GM18858 (cell line): ENCODE measurements around the gene PDE11A.

Experiments
- ATAC-seq: cut with Tn5 transposase; IDR thresholded peaks from one replicate; pipeline ENCODE4 v1.9.1; 2021; ENCODE audit not compliant: unreplicated experiment

PDE11A gene

DNA sequence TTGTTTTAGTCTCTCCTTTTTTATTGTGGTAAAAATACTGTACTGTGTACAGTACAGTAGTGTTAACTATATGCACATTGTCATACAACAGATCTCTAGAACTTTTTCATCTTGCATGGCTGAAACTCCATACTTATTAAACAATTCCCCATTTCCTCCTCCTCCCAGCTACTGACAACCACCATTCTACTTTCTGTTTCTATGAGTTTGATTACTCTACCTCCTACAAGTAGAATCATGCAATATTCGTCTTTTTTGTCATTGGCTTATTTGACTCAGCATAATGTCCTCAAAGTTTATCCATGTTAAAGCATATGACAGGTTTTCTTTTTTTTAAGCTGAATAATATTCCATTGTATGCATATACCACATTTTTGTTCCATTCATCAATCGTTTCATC is 341.8 kb downstream of the PDE11A start:
- no peak for ATAC-seq

DNA sequence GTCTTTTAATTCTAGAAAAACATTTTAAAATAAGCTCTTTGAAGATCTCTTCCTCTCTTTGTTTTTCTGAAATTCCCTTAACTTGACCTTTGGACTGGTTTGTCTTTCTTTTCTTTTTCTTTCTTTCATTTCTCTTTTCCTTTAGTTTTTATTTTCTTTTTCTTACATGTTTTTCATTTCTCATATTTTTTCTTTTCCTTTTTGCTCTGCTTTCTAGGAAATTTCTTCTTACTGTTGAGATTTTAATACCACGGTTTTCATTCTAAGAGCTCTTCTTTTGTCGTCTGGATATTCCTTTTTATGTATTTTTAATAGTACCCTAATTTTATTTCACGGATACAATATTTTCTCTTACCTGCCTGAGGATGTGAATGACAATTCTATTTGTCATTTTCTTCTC is 342.2 kb downstream of the PDE11A start:
- ATAC-seq, result no peak

DNA sequence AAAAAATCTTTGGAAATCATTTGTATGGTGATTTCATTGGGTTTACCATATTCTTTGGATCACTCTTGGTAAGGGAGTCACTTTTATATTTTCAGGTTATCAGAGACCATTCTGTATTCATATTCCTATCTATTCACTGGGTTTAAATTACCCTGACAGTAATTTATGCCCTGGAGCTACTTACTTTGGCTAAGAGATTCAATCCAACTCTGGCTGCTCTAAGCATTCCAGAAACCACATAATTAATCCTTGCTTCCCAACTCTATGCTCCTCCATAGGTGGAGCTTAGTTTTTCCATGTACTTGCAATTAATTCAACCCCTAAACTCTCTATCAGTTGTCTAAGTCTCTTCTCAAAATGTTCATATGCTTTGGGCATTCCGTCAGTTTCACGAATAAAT is 343.7 kb downstream of the PDE11A start:
- ATAC-seq, result no peak

DNA sequence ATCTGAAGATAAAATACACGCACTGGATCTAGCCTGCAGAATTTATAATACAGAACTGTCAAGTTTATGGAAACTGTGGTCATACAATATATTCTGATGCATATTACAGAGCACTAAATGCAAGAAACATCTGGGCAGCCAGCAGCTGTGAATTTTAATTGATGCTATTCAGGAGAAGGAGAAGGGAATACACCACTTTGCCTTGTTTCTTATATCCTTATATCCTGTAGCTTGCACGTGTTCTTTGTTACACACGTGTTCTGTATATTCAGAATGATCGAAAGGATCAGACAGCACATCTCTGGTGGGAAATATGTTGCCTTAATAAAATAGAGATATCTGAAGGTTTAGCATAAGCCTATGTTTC is 344.2 kb downstream of the PDE11A start:
- ATAC-seq, result no peak

DNA sequence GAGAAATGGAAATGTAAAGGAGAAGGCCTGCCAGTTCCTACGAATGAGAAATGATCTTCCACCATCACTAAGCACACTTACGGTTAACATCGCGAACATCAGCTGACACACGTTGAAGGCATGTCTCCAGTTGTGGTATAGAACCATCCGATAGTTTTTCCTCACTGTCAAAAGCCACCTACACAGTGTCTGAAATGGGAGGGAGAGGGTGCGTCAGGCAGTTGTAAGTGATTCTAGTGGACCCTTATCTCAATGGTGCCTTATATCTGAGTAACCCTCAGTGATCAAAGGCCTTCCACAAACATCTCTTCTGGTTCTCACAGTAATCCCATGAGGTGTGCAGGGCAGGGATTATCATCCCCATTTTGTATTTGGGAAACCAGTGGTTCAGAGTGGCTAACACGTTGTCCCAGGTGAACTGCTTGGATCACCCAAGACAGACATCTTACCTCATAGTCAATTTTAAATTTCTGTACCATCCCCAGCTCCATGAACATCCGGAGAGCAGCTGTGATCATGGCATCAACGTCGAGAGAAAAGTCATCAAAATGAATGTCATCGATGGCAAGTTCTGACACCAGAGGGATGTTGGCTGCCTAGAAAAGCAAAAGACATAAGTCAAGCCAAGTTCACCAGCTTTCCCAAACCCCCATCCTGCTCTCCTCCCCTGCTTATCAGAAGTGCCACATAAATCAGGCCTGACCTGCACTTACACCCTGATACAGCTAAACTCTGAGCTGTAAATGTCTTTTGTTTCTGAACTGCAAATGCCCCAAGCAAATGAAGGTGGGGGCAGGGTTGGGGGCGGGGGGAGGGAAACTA is 344.8 kb downstream of the PDE11A start:
- no peak for ATAC-seq

DNA sequence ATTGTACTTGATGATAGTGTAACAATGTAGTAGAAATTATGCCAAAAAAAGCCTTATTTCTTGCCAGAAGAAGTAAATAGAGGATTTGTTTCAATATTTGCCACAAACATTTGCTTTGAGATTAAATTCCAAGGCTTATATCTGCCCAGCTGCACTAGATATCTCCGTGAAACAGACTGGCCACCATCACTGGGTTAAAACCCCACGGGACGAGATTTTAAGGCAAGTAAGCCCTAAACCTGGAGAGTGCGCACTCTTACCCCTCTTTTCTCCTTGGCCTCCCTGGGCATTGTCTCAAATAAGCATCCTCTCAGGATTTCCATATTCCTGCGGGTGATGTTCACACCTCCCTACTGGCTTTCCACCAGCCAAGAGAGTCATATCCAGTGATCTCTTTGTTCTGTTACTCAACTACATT is 345.6 kb downstream of the PDE11A start:
- ATAC-seq, result no peak

DNA sequence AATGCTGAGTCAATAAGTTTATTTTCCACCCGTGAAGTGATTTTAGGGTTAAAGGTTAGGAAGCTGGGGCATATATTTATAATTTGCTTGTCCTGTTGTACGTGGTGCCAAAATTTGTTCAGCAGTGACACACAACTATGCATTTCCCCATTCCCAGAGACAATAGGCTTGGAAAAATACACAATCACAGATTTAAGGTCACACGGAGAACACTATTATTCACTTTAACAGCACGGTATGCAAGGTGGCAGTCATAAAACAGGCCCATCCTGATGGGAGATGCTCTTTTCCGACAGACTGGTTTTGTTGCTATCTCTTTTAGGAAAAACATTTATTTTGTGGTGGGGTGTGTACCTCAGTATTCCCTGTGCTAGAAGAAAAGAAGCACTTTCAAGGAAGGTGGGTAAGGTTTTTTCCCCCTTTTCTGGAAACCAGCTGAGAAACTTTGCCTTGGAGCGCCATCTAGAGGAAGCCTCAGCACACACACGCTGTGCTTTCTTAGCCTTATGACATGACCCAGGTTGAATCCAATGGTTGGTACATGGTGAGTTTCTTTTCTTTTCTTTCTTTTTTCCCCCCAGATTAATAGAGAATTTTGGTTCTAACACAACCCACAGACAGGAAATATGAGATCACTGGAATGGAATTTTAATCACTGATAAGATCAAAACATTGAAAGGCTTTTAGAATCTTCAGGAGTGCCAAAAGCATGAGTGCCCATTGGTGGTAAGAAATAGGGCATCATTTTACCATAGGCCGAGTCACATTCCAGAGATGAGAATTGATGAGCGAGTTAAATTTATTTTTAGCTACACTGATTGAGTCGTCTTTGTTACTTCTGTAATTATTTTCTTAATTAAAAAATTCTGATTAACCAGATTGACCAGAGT is 347.9 kb downstream of the PDE11A start:
- ATAC-seq, result no peak

DNA sequence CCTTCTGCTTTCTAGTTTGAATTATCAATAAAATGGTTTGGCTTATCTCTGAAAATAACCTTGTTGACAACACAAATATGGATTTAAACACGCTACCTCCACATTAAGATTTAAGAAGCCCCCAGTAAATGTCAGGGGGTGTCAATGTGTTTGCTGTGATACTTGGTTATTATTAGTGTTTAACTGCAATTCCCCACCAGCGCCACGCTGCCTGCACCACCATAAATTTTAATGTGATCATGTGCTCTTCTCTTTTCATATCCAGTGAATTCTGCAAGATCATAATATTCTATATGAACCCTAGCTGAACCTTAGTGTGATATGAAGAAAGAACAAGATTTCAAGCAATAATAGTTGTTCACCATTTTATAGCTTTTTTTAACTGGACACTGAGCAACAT is 349.3 kb downstream of the PDE11A start:
- no peak for ATAC-seq

DNA sequence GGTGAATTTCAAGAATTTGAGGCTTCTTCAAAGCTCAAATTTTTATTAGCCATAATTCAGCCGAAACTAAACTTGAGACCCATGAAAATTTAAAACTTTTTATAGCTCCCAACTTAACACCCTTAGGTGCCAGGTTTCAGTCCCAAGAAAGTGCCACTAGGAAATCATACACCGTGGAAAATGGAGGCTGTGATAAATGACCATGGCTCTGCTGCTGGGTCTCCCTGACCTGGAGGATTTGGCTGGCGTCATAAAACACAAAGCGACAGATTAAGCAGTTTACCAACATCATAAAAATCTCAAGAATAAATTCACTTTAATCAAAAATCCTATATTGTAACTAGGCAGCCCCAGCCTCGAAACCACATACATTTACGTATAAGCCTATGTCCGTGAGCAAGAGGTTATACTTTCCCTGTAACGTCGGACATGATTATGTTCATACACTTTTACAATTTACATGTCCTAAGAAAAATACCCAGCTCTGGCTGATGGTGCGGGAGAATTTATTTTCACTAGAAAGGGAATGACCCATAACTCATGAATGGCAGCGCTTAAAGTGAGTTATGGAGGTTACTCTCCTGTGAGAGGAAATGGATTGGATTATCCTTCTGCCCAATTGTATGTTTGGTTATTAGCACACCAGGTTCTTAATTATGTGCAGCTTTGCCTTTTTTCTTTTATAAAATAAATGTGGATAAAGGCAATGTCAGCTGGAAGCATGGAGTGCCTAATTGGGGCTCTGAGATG is 350.6 kb downstream of the PDE11A start:
- ATAC-seq, result no peak

DNA sequence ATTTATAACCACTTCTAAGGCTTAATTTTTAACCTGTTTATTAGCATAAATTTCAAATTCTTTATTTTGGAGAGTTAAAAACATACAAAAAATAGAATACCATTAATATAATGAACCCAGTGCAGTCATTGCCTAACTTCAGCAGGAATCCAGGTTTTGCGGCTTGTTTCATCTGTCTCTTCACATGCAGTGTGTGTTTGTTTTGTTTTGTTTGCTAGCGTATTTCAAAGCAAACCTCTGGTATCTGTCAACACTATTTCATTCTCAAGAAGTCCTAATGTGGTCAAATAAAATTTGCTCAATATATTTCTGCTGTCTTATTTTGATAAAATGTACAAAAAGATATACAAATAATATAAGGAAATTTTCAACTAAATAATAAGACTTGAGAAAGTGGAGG is 351.5 kb downstream of the PDE11A start:
- ATAC-seq, result no peak

DNA sequence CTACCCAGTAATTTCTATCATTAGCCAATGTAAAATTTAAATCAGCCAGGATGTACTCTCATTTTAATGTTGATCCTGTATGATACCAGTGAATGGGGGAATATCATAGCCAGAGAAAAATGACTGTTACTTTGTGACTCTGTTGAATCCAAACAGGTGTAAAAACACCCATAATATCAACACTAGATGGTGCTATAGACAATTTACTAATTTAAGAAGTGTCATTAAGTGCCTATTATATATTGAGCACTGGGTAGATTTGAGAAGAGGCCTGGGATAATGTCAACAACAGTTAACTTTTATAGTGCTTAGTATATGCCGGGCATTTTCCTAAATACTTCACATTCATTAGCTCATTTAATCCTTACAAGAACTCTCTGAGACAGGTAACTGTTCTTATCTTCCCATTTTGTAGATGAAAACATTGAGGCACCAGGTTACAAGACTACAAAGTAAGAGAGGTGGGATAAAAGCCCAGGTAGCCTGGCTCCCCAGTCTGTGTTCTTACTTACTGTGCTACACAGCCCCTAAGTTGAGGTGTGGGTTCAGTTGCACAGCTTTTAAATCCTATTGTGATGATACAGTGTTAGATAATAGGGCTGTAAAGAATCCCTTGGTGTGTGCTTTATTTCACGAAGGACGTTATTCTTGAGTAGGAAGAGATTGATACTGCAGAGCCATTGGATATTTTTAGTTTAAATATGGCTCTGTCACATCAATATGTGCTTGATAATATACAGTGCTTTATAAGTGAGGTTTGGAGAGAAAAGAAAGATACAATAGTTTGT is 354.6 kb downstream of the PDE11A start:
- no peak for ATAC-seq

DNA sequence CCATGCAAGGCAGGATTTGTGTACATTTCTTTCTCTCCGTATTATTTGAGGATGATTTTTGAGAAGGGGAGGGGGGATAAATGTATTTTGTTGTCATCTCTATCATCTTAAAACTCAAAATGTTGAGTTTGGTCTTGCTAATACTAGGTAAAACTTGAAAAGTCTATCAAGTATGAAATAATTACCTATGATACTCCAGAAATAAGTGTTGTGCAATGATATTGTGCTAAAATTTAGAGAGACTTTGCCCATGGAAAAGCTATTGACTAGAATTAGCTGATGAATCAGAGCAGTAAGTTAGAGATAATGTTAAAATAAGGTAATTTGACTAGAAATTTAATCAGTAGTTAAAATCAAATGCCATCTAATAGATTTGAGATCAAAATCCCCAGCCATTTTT is 356.1 kb downstream of the PDE11A start:
- ATAC-seq, result no peak

DNA sequence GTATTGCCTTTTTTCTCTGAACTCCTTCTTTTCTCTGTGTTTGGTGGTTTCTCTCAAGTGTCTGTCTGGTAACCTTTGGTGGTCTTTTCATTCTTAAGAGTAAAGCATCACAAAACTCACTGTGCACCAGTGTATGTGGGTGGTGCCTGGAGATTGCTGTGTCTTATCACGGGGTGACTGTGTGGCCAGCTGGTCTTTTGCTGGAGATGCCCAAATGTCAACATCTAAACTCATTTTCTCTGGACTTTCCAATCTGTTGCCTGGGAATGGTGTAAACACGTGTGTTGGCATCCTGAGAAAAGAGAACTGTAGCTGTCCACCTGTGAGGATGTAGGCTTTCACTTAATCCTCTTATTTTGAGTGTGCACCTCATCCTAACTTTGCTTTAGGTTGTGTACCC is 356.8 kb downstream of the PDE11A start:
- ATAC-seq, result no peak

DNA sequence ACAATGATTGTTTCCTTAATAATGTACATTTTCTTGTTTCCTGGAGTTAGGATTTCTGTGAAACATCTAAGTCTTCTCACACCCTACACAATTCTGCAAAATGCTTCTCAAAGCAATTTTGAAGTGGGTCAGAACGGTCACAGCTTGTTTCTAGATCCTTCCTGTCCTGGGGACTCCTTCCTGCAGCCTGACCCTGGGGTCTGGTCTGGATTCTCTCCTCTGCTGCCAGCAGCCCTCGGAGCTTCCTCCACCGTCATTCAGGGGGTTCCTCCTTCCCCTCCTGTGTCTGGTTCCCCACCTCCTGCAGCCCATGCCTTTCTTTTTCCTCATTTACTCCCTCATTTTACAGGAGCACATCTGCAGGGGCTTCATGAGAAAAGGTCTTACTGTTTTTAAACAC is 357.9 kb downstream of the PDE11A start:
- ATAC-seq, result no peak

DNA sequence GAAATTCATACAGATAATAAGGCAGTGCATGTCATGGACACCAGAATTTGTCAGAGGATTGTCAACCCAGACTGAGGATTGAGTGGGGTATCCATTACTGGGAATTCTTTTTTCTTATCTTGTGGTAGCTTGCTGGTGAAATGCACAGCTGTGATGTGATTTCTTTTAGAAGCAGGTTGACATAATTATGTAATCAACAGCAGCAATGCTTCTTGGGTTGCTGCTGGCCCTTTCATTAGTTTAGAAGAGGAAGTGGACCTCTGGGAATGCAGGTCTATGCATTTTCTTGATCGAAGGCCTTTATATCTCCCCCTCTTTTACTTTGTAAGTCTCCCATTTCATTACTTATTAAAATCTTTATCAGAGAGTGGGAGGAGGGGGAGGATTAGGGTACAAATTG is 360.1 kb downstream of the PDE11A start:
- no peak for ATAC-seq

DNA sequence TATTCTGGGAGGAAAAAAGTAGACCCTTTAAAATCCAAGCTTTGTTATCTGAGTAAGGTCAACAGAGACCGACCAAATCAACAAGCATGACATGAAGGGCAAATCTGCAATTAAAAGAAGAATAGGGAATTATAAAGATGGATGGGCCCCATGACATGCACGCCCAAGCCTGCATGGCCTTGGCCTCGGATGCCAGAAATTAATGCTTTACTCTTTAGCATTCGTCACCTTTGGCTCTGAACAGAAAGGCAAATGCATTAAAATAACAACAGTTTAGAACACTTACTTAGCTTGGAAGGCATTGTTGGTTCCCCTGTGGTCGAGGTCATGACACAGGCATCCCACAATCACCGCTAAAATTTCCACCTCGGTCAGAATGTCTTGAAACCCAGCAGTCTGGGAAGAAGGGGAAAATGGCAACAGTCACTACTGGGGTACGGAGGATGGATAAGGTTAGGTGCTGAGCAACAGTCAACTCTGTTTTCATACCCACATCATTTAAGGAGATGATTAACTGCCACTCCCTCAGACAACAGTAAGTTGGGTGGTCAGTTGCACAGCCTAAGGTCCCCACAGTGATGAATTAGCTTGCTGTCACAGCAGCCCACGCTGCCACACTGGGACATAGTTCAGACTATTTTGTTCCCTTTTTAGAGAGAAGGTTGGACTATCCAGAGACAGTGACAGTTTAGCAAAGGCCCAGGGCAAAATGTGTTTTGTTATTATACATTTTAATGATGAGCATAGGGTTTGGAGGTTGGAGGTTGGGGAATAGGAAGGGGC is 360.9 kb downstream of the PDE11A start:
- ATAC-seq, result no peak

DNA sequence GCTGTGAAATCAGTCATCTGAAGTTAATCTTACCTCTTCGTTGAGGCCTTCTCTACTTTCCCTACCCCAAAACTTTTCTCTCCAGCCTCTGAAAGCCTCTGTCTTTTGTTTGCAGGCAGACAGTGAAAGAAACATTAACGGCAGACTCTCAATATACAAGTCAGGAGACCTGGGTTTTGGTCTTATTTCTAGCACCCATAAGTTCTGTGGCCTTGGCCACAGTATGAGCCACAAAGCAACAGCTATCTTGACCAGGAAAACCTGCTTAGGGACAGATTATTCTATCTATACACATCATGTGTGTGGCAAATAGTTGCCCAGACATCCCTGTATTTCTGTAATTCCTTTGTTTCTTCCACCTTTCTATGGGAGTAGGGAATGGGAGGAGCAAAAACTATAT is 361.7 kb downstream of the PDE11A start:
- ATAC-seq, result no peak

DNA sequence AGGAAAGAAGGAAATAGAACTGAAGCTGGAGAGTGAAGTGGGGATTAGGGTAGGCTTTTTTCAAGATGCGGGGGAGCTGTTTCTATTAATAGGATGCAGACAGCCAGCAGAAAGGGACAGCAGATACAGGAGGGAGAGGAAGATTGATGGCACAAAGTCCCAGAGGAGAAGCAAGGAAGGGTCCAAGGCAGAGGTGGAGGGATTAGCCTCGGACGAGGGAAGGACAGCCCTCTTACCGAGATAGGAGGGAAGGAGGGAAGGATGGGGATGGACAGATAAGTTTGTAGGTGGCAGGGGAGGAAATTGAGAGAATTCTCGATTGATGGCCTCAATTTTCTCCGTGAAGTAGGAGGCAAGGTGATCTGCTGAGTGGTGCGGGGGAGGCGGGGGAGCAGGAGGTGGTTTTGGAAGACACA is 362.6 kb downstream of the PDE11A start:
- no peak for ATAC-seq

DNA sequence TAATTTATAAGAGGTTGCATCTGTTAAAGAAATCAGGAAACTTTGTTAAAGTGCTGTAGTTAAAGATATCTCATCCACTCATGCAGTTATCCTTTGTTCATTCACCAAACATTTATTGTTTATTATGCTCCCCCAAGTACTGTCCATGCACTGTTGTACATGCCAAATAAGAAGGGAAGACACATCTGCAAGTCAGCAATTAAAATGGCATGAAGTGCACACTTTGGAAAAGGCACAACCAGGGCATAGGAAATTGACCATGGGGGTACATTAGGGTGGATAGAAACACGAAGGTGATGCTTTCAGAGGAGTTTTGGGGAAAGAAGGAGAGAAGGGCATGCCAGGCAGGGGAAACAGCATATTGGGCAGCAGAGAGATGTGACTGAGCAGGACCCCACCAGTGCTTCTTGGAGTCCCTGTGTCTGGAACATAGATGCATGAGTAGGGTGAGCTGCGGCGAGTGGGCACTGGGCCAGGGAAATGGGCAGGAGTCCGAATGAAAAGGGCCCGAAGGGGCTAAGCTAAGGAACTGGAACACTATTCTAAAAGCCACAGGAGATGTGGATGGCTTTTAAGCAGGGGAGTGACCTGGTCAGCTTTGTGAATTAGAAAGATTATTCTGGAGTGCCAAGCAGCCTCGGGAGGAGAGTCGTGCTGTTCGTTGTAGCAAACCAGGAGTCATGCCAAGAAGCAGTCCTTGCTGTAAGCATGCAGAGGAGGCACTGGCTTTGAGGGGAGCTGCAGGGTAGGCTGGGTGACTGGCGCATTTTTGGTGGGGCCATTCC is 363.7 kb downstream of the PDE11A start:
- ATAC-seq, result no peak
